Iris pigment epithelial cell (primary cell): ENCODE results near the gene PARP3.
"Not testable (repeated sequence)": the region's sequence is repeated elsewhere in the genome, so short reads cannot be mapped to it uniquely, and the experiment has no call there.

ENCODE experiments used
- DNase-seq: peaks from one replicate; pipeline ENCODE4 v3.0.0-alpha.2; 2011; ENCODE audit warnings: low read depth

Gene PARP3

DNA sequence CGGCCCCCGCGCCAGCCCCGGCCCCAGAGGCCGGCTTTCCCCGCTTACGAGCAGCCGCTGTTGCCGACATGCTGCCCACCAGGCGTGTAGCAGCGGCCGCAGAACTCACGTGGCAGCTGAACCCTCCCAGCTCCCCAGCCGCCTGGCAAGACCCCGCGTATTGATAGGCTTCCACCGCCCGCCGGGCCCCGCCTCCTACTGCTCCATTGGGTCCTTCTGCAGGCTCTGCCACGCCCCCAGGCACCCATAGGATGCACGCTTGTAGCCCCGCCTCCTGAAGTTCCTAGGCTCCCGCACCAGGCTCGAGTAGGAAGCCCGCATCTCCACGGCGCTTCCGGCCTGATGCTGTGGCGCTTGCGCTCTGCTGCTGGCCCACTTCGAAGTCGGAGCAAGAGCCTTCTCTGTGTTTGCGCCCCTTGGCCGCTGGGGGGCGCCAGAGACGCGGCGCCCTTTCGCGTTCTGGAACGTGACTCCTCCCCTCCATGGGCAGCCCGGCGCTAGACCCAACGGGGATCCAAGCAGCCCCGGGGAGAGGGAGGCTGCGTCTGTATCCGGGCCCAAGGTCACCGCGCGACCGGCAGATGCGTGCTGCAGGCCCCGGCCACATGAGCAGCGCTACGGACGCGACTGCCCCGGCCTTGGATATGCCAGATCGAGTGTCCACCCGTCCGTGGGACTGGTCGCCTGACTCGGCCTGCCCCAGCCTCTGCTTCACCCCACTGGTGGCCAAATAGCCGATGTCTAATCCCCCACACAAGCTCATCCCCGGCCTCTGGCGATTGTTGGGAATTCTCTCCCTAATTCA is at the start of gene PARP3, which contains the start of gene RRP9:
PARP3 (plus strand) TSS at position 566 of the 805 bp plus-strand sequence. CDS start 993 bp downstream, outside the sequence.
RRP9 (minus strand) TSS at position 107 of the 805 bp plus-strand sequence; CDS start at position 70, 37 bp downstream.
- DNase-seq = peak; percentile 100

DNA sequence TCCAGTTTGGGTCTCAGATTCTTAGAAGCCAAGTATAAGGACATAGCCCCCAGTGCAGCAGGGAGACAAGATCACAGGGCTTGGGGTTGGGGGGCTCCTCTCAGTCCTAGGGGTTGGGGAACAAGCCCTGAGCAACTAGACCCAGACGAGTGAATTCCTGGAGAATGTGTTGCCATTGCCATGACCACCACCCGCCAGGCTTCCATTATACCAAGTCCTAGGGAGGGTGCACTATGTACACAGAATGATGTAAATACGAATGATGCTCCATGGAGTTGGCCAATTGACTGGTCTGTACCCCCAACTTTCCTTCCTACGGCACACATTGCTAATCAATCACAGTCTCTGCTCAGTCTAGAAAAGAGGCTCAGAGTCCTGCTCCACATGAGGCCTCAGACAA is 47.8 kb upstream of the PARP3 start:
- no peak for DNase-seq

DNA sequence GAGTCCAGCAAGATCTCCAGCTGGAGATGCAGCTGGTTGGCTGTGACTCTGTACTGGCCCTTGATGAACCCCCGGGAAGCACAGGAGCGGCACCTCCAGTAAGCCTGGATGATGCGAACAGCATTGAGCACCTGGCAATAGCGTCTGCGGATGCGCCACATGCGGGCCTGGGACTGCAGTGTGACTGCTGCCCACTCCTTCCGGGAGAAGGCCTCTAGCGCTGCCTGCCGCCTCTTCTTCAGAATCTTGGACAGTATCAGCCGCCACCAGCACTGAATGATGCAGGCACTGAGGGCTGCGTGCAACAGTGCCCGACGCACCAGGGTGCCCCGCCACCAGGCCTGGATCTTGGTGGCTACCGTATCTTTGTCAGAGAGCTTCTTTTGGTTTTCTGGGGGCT is 47.2 kb upstream of the PARP3 start:
- DNase-seq = no peak

DNA sequence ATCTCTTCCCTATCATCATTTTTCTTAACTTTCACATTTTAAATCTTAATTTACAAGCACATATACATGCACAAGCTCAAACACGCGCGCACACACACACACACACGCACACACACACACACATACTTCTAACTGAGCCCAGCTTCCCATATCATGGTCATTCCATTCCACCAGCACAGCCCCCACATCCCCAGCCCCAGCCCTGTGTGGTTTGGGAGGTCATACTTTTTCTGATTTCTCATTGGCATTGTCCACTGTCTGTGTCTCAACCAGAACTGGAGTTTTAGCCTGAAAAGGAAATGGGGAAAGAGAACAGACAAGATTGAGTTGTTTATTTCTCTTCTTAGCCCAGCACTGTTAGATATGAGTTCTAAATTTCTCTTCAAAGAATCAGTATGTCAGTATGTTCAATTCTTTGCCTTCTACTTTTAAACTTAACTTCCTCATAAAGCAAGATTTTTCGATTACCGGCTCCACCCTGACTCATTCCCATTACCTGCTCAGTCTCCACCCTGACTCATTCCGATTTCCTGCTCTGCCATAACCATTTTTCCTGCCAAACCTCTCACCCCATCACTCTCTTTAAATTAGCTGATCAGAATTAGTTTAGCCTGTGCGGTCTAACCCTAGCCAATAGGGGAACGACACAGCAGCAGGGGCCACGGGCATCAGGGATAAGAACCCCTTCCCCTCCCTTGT is 45.4 kb upstream of the PARP3 start:
- no peak for DNase-seq

DNA sequence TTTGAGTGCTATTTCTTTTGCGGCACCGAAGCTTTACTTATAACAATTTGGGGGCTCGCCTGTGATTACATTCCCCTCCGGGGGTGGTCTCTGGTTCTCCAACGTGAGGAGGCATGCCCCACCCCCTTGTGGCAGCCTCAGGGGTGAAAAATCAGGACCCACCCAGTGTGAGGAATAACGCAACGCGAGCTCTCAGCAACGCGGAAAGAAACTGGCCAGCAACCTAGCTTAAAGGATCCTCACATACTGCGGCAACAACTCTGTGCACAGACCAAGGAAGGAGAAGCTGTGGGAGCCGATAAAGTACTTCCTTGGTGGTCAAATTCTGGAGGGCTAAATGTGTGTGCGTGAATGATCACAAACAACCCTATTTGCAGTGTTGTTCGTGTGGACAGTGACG is 44.8 kb upstream of the PARP3 start:
- no peak for DNase-seq

DNA sequence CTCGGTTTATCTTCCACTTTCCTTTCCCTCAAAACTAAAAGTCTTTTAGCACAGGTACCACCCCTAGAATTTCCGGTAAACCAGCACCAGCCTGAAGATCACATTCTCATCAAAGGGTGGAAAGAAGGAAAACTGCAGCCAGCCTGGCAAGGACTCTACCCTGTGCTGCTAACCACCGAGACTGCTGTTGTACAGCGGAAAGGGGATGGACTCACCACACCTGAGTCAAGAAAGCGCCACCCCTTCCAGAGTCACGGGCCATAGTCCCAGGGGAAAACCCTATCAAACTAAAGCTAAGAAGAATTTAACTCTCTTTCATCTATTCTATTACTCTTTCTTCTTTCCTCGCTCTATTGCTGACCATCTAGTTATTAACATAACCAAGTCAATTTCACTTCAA is 42.1 kb upstream of the PARP3 start:
- not testable (repeated sequence) for DNase-seq

DNA sequence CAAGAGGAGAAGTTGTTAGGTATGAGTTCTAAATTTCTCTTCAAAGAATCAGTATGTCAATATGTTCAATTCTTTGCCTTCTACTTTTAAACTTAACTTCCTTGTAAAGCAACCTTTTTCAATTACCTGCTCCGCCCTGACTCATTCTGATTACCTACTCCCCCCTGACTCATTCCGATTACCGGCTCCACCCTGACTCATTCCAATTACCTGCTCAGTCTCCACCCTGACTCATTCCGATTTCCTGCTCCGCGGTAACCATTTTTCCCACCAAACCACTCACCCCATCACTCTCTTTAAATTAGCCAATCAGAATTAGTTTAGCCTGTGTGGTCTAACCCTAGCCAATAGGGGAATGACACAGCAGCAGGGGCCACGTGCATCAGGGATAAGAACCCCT is 39.8 kb upstream of the PARP3 start:
- DNase-seq = not testable (repeated sequence)

DNA sequence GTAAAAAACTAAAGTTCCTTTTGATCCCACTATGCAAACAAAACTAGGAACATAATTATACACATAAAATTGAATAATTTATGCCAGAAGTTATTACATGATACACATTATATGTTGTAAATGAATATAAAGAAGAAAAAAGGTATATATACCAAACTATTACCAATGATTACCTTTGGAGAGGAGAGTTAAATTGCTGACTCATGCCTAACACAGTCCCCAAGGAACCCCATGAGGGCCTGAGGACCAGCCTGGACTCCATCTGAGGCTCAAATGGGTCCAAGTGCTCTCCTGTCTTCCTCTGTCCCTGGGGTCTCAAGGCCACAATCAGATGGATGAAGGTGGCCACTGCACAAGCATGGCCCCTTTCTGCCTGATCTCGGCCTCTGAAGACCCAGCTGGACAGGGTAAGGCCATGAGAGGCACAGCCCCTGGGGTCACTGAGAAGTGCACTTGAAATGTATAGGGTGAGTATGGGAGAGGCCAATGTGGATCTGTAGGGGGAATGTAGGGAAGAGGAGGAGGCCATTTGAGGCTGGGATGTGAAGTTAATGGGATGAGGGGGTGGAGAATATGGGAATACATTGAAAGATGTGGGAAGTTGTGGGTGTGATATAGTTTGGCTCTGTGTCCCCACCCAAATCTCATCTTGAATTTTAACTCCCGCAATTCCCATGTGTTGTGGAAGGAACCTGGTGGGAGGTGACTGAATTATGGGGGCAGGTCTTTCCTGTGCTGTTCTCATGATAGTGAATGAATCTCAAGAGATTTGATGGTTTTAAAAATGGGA is 37.9 kb upstream of the PARP3 start:
- DNase-seq = no peak

DNA sequence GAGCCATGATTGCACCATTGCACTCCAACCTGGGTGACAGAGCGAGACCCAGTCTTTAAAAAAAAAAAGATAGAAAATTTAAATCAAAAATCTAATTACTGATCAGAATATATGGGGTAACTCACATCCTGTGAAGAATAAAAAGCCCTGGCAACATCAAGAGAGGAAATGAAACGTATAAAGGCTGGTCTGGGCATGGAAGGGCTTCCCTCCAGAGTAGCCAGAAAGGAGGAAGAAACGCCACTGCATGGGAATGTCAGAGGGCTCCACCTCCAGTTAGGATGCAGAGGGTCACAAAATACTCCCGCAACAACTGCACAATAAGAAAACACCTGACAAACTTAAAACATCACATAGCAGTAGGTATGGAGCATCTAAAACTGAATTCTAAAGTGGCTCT is 34.1 kb upstream of the PARP3 start:
- no peak for DNase-seq

DNA sequence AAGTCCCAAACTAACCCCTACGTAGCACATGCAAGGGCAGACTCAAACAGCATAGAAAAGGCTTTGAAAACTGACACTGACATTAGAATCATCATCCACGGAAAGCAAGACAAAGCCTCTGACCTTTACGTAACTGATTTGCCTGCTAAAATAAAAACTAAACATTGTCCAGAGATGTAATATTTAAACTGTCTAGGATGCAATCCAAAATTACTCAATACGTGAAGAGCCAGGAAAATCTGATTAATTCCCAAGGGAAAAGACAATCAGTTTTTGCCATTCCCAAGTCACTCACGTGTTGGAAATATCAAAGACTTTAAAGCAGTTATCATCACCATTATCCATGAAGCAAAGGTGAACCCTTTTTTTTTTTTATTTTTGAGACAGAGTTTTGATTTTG is 25.7 kb upstream of the PARP3 start:
- DNase-seq = no peak

DNA sequence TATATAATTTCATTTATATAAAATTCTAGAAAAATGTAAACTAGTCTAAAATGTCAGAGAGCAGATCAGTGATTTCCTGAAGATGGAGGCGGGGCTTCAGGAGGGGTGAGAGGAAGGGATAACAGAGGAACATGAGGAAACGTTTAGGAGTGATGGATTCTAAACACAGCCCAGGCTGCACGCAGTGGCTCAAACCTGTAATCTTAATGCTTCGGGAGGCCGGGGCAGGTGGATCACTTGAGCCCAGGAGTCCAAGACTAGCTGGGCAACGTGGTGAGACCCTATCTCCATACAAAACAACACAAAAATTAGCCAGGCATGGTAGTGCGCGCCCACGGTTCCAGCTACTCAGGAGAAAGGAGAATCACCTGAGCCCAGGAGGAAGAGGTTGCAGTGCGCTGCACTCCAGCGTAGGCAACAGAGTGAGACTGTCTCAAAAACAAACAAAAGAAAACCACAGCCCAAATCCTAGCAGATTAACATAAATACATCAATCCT is 21.0 kb upstream of the PARP3 start:
- no peak for DNase-seq

DNA sequence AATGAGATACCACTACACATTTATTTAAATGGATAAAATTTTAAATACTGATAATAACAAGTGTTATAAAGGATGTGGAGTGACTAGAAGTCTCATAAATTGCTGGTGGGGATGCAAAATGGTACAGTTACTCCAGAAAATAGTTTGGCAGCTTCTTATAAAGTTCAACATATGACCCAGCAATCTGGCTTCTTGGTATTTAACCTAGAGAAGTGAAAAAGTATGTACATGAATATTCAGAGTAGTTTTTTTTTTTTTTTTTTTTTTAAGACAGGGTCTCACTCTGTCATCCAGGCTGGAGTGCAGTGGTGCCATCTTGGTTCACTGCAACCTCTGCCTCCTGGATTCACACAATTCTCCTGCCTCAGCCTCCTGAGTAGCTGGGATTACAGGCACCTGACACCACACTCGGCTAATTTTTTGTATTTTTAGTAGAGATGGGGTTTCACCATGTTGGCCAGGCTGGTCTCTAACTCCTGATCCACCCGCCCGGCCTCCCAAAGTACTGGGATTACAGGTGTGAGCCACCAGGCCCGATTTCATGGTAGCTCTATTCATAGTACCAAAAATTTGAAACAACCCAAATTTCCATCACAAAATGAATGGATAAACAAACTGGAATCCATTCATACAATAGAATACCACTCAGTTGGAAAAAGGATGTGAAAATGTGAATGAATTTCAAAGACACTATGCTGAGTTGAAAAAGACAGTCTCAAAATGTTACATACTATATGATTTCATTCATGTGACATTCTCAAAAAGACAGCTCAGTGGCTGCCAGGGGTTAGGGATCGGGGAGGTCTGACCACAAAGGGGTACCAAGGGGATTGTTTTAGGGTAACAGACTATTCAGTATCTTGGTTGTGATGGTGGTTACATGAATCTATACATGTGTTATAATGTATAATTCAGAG is 14.8 kb upstream of the PARP3 start:
- no peak for DNase-seq

DNA sequence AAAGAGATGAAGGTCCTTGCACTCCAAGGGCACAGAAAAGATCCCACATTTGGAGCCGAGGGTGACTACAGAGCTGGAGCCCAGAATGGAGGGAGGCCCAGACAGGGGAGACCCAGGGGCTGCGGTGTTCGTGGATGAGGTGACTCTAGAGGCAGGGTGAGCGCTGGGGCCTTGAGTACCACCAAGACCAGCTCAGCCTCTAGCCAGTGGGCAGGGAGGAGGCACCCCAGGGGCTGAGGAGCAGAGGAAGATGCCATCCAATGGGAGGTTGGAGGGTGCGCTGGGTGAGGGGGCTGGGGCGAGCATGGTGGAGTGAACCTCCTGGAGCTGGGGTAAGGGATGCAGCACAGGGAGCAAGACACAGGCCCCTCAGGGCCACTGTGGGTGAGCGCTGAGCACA is 13.7 kb upstream of the PARP3 start:
- DNase-seq = no peak

DNA sequence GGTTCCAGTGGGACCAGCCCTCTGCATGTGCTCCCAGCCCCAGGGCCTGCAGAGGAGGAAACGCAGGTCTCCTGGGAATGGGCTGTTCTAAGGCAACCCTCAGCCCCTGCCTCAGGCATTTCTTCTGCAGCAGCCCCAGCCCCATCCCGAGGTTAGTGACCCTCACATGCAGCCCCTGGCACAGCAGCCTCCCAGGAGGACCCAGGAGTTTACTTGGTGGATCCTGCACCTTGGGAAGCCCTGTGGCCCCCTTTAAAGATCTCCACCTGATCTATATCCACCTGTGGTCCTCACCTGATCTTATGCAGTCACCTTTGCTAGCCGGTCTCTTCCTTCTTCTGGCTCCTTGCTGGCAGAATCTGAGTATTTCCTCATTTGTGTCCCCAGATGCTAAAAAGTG is 13.2 kb upstream of the PARP3 start:
- not testable (repeated sequence) for DNase-seq

DNA sequence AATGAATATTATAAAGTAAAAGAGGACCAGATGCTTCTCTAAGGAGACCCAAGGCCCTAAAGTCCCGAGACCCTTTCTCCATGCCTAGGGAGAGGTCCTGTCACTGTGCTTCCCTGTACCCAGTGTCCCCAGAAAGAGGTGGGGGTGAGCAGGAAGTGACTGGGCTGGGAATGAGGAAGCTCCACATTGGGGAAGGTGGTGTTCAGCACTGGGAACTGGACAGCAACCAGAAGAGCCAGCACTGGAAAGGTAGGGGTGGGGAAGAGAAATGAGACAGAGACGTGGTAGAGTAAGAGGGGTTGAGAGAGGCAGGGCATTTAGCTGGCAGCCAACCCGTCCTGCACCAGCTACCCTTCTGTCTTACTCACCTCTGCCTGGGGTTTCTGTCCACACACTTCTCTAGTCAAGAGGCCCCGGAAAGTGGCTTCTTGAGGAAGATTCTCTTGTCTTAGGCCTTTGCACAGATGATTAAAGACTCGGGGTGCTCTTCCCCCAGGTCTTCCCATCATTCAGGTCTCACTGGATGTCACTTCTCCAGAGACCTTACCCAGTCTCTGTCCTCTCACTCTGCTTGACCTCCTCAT is 12.7 kb upstream of the PARP3 start:
- no peak for DNase-seq

DNA sequence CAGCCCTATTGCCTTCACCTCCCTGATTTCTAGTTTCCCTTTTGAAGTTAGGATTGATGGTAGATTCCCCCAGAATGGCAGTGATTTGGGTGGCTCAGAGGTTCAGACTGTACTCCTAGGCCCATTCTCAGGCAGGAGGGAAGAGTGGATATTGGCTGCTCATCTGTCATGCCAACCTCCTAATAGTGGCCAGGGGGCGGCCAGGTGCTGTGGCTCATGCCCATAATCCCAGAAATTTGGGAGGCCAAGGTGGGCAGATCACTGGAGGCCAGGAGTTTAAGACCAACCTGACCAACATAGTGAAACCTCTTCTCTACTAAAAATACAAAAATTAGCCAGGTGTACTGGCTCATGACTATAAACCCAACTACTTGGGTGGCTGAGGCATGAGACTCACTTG is 11.7 kb upstream of the PARP3 start:
- DNase-seq = no peak

DNA sequence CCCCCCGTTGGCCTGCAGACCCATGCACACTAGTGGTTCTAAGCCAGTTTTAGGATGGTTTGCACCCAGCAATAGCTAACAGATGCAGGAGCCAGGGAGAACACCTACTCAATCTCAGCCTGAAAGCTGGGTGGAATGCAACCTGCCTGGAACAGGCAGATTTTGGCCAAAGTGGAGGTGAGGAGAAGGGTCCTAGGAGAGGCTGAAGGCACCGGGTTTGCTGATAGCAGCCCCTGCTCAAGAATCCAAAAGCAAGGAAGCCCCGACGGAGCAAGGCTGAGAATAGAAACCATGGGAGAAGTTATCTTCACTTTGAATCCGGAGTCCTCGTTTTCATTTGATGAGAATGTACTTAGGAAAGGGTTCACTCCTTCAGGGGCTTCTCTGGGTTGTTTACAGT is 10.4 kb upstream of the PARP3 start:
- DNase-seq = no peak

DNA sequence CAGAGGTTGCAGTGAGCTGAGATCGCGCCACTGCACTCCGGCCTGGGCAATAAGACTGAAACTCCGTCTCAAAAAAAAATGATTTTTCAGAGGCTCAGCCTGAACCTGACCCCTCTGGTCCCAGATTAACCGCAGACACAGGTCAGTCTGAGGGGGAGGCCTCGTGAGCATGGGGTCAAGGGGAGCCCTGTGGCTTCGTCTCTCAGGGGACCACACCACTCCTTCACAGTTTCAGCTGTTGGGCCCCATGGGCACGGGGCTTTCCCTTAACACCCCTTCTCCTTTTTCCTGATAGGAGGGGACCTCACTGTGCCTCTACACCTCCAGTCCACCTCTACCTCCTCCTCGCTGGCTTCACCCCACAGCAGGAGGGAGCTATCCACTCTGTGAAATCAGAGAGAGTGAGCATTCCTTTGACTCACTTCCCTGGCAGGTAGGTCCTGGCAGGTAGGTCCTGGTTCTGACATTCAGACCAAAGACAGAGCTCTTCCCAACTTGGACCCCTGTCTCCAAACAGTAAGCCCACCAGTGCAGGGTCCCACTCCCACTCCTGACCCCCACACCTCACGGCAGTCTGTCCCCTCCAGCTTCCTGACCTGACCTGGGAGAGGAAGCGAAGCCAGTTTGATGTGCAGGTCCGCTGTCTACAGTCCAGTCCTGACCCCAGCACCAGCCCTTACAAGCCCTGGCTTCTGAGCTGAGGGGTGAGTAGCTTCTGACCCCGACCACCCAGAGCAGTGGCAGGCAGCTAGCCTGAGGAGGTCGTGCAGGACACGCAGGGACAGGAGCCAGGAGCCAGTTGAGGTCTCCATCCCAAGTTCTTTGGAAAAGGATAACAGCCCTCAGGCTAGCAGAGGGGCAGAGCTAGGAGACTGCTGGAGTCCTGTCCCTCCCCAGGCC is 9.4 kb upstream of the PARP3 start:
- DNase-seq = no peak

DNA sequence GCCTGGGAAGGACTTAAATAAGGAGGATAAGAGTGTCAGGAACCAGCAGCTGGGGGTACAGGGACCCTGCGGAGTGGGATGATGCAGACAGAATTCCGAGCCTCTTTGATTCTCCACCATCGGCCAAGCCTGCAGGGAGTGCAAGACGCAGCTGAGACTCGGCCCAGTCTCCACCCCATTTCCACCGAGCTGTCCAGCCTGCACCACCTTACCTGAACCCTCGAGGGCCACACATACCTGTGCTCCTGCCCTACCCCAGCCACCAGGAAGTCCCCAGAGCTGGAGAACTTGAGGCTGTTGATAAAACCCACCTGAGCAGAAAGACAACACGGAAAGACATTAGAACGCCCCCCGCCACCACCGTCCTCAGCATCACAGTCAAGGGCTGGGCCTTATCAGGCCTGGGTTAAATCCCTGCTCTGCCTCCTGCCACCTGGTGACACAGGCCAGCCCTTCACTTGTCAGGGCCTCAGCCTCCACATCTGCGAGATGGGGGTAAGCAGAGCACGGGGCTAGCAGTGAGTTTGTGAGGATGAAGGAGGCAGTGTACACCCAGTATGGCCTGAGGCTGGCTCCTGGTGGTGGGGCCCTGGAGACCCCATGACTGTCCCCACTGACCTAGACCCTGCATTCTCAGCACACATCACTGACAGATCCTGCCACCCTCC is 8.6 kb upstream of the PARP3 start:
- no peak for DNase-seq
